ENCODE data around the gene CCN2. TPM values are rescaled to one million over a fixed set of nuclear protein-coding genes. Genes with fewer than 3 reads are reported as not detected.

The CCN2 gene
- total RNA-seq, 1 donor: 221 TPM

DNA sequence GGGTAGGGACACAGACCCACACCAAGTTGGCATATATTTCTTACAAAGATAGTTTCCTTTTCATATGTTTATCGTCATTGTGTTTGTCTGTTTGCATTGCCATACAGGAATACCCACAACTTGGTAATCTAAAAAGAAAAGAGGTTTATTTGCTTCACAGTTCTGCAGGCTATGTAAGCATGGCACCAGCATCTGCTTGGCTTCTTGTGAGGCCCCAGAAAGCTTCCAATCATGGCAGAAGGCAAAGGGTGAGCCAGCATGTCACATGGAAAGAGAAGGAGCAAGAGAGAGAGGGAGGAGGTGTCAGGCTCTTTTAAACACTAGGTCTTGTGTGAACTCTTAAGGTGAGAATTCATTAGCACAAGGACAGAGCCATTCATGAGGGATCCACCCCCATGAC is 52.5 kb downstream of the CCN2 start:
- Histone ChIP-seq H3K4me2 (ENCODE audit: insufficient read depth, low read length) (no peak overlapping the region), H4K20me1 (ENCODE audit: insufficient read depth, low read length) (no peaks in the 10 kb centered on the region), H3K27me3 (ENCODE audit: insufficient read depth, low read length) (no peaks in the 10 kb centered on the region), H2AFZ (ENCODE audit: low read length) (no peak overlapping the region), H3K27ac (ENCODE audit: low read depth, low read length) (no peak overlapping the region), H3K36me3 (ENCODE audit: insufficient read depth, low read length) (no peaks in the 10 kb centered on the region), H3K9me3 (ENCODE audit: low read depth, low read length) (peaks cover 4% of the 10 kb centered on the region), H3K79me2 (ENCODE audit: insufficient read depth, low read length) (no peaks in the 10 kb centered on the region), H3K4me1 (ENCODE audit: insufficient read depth, low read length) (no peaks in the 10 kb centered on the region), H3K4me3 (ENCODE audit: insufficient read depth, low read length) (no peak overlapping the region)
- no peak for DNase-seq (ENCODE audit: insufficient read length, low spot score, missing footprints)
- TF ChIP-seq, protein P1, sequence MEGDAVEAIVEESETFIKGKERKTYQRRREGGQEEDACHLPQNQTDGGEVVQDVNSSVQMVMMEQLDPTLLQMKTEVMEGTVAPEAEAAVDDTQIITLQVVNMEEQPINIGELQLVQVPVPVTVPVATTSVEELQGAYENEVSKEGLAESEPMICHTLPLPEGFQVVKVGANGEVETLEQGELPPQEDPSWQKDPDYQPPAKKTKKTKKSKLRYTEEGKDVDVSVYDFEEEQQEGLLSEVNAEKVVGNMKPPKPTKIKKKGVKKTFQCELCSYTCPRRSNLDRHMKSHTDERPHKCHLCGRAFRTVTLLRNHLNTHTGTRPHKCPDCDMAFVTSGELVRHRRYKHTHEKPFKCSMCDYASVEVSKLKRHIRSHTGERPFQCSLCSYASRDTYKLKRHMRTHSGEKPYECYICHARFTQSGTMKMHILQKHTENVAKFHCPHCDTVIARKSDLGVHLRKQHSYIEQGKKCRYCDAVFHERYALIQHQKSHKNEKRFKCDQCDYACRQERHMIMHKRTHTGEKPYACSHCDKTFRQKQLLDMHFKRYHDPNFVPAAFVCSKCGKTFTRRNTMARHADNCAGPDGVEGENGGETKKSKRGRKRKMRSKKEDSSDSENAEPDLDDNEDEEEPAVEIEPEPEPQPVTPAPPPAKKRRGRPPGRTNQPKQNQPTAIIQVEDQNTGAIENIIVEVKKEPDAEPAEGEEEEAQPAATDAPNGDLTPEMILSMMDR (IDR thresholded peaks at IDR 0.05; ENCODE audit: extremely low read depth, low read depth, low read length): no peak

Other genes with a start within 250 kb of the CCN2 start
- gene OR2A4, start 250.0 kb downstream of the CCN2 start, total RNA-seq: 0.88 TPM in 1 of 2 replicates, not detected in the other
- not detected in 2 replicates for gene CTAGE9, start 240.4 kb downstream of the CCN2 start, total RNA-seq
- 16.3 and 20.3 TPM in 2 replicates for gene ENPP1, start 143.4 kb downstream of the CCN2 start, total RNA-seq